Erythroblast (primary cell): ENCODE results near the gene XYLT2.

Experiments
- GATA1 ChIP-seq: IDR thresholded peaks from 2 replicates; pipeline ENCODE4 v1.6.1; 2011; ENCODE audit warnings: low read depth, mild to moderate bottlenecking, control low read depth, low read length, moderate library complexity
- POLR2A ChIP-seq: IDR thresholded peaks from 2 replicates; pipeline ENCODE4 v1.6.1; 2011; ENCODE audit warnings: mild to moderate bottlenecking, low read length

GRCh38 chr17:50393700-50394099 is 47.8 kb downstream of the XYLT2 start:
- TF ChIP-seq GATA1 (no peak), POLR2A (no peak)
